Fibroblast of skin of left biceps (primary cell): ENCODE measurements around the gene GDPD5.

Source experiments
- DNase-seq, 2 experiments: peaks; one replicate each; pipeline ENCODE4 v3.0.0-alpha.2; 2013; ENCODE audit warnings: low read depth in 2 of 2

GDPD5 gene

DNA sequence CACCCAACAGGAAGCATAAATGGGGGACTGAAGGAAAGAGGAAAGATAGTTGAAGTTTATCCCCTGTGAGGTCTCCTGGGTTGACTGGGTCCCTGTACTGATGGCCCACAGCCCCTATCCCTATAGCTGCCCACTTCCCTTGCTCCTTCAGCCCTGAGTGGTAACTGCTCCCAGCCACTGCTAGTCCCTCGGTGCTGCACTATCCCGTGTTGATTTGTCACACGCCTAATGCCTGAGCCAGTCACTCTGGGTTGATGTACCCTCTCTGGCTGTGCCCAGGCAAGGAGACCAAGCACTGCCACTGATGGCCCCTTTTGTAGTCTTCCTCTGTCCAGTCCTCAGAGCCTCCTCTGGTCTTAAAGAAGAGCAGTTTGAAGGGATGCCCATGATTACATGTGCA, 9.6 kb downstream of the GDPD5 start:
- no peak for DNase-seq

DNA sequence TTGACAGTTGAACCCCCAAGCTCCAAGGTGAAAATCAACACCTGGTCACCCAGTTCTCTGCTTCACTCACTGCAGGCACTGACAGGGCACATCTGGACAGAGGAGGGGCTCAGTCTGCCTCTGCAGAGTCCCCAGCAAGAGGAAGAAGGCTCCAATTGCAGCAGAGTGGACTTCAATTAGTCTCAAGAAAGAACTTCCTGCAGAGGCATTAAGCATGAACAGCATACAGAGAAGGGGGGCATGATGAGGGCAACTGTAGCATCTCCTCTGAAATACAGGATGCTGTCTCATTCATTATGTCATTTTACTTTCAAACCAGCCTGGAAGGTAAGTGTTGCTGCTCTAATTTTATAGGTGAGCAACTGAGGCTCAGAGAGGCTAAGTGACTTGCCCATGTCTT, 11.1 kb downstream of the GDPD5 start:
- DNase-seq: no peak

DNA sequence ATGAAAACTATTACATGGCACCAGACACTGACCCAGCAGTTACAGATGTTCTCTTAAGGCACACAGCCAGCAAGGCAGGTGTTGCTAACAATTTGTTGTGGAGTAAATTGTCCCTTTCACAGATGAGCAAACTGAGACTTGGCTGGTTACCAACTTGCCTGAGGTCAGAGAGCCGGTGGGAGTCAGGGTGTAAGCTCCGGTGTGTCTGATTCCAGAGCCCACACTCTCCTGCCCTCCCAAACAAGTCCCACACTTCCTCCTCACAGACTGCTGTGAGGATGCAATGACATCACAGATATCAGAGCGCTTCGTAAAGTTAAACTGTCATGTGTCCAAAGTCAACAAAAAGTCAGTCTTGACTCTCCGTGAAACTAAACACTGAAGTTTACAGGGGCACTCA, 12.5 kb downstream of the GDPD5 start:
- no peak for DNase-seq

DNA sequence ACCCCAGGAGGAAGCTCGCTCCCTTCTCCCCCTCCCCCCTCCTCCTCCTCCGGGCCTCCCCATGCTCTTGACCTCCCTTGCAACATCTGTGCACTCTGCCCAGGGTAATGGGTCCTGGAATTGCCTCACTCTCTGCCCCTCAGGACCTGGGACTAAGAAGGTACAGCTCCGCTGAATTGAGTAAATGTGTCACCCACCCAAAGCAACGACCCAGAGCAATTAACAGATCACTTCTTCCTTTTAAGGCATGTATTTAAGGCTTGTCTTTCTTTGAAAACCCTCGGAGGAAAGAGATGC, 15.1 kb downstream of the GDPD5 start:
- no peak for DNase-seq

DNA sequence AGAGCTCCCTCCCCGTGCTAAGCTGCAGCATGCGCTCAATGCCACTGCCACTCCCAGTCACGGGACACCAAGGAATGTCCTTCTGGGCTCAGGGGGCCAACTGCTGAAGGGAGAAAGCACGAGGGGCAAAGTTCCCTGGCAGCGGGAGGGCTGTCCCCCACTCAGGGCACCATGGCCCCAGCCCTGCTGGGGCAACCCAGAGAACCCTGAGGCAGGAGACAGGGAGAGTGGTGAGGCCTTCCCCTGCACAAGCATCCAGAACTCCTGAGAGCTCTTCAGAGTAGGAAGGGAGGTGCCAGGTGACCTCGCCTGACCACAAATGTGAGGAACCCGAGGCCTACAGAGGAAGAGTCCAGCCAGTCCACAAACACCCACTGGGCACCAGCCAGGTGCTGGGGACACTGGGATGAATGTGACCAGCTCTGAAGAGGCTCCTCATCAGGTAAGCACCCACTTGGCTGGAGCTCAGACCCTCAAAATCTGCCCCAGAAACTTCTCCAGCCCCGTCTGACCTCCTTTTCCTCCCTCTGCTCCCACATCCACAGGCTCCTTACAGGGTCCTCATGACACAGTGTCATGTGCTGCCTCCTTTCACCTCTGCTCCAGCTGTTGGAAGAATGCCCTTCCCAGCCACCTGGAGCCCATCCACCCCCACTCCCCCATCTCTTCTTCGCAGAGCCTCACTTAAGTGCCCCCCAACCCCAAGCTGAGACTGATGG, 15.6 kb downstream of the GDPD5 start:
- no peak for DNase-seq

DNA sequence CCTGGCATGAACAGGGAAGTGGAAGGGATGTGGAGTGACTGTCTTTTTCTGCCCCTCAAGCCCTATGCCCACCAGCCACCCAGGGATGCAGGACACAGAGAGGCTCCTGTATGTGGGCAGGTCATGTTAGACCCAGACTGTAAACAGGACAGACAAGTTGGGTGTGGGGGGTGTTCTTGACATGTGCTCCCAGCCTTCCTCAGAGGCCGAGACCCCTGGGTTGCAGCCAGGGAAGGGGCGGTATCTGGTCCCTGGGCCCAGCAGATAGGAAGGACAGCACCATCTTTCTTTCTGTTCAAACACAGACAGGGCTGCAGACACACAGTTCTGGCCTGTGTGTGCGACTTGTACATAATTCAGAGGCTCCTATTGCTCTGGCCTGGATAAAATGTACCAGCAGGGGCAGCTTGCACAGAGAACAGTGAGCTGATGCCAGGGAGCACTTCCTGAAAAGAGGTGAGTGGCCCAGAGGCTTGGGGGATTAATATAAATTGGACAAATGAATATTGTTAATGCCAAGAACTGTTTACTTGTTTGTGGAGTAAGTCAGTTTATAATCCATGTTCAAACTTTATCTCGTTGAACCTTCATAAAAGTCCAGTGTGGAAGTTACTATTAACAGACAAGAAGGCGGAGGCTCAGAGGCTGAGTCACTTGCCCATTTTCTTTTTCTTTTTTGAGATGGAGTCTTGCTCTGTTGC, 16.6 kb downstream of the GDPD5 start:
- DNase-seq: no peak

DNA sequence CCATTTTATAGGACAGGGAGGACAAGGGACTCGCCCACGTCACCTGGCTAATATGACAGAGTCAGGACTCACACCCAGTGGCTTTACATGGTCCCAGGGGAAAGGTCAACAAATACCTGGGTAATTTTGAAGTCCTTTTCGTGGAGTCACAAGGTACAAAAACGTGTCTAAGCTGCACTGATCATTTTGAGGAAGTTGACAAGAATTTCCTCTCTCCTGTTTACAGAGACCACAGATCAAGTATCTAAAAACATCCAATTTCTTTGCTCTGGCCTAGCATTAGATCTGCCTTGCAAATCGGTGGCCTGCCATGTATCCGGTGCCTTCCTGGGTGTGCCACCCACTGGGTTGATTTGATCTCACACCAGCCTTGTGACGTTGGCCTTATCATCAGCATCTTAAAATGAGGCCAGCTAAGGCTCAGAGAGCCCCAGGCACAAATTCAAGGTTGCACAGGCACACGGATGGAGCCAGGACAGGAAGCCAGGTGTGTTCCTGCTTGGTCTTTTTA, 17.6 kb downstream of the GDPD5 start:
- no peak for DNase-seq

DNA sequence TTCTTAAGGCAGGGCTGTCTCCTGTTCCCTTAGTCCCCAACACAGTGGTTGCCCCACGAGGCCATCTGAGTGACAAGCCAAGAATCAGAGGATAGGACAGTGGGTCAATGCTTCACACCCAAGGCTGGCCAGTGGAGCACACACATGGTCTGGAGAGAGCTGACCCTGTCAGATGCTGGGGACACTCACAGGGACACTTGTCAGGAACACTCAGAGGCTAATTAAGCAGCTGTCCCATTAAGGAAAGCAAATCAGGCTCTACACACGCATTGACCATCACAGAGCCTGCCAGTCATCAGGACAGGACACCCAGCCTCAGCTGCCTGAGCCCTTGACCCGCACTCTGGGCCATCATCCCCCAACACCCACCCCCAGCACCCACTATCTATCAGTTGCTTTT, 18.2 kb downstream of the GDPD5 start:
- no peak for DNase-seq

DNA sequence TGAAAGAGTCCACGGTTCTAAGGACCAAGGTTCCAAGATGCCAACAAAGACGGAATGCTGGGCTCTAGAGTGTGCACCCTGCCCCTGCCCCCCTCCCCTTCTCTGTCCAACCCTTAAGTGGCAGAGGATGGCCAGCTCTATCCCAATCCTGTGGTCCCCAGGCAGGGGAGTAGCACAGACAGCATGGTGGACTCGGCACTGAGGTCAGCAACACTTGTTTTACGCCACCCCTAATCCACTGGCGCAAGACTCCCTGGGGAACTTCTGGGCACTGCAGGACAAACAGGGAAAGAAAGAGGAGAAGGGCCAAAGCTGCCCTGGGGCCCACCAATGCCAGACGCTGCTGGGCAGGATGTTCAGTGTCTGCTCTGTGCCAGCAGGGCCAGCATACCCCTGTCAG, 18.9 kb downstream of the GDPD5 start:
- no peak for DNase-seq

DNA sequence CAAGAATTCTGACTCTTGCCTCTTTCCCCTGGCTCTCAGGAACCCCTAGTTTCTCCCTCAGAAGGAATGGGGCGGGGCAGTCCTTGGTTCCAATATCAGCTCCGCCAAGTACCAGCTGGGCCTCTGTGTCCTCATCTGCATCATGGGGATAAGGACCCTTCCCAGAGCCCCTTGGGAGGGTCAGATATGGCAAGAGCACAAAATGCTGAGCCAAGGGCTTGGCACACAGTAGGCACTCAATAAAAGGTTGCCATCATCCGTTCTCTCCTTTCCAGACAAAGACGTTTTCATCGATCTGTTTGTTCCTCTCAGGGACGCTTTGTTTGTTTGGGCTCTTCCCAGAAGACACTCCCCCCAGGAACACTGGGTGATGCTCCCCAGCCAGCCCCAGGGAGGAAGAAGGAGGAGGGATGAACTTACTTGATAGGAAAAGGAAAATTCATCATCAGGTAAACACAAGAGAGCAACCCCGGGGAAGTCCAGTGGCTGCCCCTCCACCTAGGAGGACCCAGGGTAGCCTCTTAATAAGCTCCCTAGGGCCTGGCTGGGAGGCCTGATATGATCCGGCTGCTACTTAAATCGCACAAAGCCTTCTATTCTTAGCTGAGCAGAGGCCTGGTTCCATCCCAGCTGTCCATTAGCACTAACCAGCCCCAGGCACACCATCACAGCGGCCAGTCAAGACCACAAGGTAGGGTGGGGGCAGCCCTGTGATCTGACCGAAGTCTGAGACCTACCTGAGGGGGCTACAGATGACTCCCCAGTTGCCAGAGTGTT, 19.6 kb downstream of the GDPD5 start:
- DNase-seq: no peak

DNA sequence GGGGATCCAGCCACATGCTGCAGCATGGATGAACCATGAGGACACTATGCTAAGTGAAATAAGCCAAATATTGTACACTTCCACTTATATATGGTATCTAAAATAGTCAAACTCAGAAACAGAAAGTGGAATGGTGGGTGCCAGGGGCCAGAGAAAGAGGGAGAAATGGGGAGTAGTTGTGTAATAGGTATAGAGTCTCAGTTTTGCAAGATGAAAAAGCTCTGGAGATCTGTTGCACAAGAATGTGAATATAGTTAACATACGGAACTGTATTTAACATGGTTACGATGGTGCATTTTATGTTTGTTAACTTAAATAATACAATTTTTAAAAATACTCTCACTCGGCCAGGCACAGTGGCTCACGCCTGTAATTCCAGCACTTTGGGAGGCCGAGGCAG, 21.2 kb downstream of the GDPD5 start:
- DNase-seq: no peak

DNA sequence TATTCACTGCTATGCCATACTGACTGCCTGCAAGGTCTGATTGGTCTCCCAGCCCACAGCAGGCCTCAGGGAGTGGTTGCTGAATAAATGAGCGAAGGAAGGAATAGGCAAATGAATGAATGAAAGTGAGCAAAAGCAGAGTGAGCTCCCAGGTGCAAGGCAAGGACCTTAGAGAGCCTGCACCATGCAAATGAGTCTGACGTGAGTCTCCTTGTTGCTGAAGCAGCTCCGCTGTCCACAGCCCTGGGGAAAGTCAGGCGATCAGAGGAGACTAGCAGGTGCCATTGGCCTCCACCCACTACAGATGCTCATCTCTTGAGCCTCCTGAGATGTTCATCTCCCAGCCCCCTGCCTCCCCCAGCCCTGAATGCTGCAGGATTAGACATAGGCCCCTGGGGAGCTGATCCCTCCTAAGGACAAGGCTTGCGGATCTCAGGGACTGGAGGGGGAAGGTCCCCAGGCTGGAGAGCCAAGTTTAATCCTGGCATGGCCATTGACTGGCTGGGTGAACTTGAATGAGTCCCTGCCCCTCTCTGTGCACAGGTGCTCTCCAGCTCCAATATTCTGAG, 22.1 kb downstream of the GDPD5 start:
- no peak for DNase-seq

DNA sequence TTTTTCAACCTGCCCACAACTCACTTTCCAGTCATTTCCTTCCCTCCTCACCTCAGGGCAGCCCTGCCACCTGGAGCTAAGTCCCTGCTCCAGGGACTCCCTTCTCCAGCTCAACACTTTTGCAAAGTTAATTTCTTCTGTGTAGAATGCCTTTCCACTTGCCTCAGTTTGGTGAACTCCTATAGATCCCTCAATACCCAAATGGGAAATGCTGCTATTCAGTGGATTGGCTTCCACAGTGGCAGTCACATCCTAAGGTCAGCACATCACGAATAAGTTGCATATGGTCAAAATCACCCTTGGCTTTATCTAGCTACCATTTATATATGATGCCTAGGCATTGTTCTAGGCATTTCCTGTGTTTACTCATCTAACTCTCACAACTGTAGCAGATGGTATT, 23.6 kb downstream of the GDPD5 start:
- no peak for DNase-seq

DNA sequence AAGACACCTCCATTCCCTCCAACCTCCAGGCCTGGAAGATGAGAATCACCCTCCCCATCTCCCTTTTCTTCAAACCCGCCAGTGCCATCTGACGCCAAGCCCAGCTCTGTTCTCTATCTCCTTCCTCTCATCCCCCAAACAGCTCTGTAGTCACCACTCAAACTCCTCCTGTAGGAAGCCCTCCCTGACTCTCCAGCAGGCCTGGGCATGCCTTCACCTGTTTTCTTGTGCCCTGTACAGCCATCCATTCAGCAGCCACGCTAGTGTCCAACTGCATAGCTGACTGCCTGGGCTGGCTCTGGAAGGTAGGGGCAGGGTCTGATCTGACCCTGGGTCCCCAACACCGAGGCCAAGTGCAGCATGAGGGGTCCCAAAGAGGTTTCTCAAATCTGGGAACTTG, 25.0 kb downstream of the GDPD5 start:
- no peak for DNase-seq

DNA sequence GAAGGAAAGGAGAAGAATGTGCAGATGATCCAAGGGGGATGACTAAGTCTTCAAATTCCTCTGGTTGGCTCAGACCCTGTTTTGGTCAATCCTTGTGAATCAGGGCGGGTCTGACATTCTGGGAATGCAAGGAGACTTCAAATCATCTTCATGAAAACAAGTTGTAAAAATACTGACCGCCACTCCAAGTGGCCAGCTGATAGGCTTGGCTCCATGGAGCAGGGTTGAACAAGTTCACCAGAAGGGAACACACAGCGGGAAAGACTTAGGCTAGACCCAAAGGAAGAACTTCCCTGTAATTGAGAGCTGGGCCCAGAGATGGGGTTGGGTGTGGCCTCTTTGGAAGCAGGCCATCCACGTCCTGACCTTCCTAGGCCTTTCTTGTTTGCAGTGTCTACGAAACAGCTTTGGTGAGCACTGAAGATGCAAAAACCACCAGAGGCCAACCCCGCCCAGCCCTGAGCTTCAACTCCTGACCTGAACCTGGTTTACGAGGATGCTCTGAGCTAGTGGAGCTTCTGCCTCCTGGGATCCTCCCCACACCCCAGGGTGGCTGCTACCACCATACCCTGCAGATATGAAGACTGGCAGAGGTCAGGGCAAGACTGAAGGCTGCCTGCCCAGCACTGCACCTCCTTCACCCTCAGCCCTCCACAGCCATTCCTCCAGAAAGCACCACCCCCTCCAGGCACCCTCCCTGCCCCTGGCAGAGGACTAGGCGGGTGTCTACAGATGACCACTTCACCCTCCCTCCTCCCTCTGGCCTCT, 26.1 kb downstream of the GDPD5 start:
- peak; percentile 85 to 86 for DNase-seq

DNA sequence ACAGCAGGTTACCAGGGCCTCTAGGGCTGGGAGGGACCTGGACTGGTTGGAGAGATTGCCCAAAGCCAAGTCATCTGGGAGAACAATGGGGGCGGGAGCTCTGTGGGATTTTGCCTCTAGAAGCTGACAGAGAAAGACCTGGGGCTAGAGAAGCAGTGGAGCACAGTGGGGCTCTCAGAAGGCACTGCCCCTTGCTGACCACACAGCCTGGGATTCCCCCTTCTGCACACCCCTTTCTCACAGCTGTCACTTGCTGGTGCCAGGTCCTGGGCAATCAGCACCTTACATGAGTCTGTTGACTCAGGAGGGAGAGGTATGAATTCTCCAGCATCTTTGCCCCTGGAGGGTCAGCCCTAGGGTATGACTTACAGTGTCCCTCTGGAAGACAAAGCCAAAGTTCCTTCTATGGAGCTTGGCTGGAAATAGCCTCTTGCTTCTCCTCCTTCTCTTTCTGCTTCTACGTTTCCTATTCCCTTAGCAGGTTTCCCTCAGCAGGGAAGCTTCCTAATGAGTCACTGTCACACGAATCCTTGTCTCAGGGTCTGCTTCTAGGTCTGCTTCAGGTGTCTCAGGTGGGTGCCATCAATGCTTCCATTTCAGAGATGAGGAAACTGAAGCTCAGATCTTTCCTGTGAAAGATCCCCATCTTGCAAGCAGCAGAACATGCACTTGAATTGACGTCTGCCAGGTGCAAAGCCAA, 27.0 kb downstream of the GDPD5 start:
- no peak for DNase-seq

DNA sequence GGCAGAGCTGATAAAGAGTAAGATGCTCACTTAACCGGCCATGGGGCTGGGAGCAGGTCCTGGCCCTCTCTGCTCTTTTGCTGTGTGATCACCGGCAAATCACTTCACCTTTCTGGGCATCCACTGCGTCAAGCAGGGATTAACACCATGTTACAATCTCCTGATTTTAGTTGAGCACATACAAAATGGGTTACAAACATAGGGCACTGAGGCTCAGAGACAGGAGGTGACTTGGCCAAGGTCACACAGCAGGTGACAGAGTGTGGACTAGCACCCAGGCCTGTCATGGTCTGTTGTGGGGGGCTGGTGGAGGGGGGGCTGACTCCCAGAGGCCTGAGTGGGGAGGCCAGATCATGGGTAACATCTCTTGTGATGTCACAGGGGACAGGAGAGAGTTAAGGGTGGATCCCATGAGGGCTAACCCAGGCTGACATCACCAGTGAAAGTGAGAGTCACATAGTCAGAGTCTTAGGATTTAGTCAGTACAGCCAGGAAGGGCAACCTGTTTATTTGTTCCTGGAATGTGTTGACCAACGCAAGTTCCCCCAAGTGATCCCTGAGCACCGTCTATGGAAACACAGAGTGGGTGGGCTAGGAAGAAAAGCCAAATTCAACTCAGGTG, 27.8 kb downstream of the GDPD5 start:
- DNase-seq: no peak

DNA sequence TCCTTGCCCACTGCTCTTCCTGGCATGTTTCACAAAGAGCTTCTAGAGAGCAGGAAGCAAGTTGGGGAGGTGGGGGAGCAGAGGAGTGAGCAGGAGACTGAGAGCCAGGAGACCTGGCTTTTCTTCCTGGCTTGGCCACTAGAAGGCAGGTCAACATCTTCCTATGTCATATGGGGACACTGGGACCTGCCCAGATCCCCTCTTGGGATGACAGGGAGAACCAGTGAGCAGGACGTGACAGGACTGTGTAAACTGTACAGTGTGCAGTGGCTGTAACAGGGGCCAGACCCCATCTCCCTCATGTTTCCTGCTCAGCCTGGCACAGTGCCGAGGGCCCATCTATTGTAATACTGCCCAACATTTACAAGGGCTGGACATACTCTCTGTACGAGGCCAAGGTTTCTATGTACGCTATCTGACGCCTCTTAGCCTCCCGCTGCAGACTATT, 29.4 kb downstream of the GDPD5 start:
- no peak for DNase-seq

DNA sequence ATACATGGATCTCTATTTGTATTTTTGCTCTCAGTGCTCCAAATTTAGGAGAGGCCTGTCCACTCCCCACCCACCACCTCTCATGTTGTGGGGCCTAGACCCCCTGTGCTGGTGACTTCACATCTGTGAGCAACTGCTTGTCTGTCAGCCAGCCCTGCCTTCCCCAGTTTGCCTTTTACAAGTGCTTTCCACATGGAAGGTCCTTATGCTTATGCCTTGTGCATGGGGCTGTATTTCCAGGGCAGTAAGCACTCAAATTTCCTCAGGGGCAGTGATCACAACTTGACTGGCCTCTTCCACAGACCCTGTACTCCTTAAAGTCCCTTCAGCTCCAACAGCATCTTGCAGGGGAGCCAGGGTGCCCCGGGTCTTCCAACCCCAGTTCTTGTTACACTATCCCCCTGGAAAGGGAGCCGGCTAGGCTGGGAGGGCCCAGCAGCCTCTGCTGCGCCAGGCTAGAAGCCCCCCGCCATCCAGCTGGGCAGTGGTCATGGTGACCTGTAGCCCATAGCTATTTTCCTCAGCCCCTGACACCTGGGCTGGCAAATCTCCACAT, 29.9 kb downstream of the GDPD5 start:
- no peak for DNase-seq

DNA sequence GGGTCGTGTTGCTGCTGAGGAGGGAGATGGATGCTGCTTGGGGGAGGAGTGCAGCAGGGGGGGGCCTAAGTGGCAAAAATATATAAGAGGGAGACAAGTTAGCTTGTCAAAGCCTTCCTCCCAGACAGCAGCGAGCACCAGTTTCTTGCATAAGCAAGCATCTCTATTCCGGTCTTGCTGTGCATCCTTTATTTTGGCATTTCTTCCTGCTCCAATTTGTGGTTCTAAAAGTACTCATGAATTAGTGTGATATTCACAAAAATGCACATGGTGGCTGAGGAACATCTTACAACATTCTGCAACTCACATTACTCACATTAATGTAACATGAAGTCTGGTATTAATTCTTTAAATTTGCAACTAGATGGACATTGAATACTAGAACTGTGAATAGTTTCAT, 32.1 kb downstream of the GDPD5 start:
- DNase-seq: no peak
